ENCODE data around the gene SRPX2. TPM values are rescaled to one million over a fixed set of nuclear protein-coding genes. Genes with fewer than 3 reads are reported as not detected.

The SRPX2 gene
- total and polyA plus RNA-seq, 12 donors: 4.2 to 27.5 (median 6.9) TPM

DNA sequence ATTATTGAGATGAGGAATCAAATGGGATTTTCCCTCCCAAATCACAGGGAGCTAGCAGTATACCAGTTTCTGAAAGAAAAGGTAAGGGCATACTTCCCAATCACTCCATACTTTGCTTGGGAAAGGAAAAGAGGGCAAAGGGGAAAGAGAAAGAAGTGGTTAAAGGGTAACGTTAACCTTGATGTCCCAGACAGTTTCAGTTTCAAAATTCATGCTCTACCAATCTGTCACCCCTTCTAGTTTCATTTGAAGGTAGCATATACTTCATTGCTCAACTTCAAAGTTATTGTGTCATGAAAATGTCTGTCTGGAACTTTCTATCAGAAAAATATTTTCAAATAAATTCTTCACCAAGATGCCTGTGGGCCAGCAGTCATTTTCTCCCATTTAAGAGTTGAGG is 43.2 kb upstream of the SRPX2 start:
- DNase-seq (no peak), ATAC-seq (no peak)
- no peak overlapping the region for H3K27ac ChIP-seq
- no peaks in the 10 kb centered on the region for H3K4me1 ChIP-seq
- intact Hi-C loops (cut with DNase I): no loop called here
- H3K9me3 ChIP-seq: no peaks in the 10 kb centered on the region
- peaks cover 0 to 62% (median 0%) of the 10 kb centered on the region in 7 donors for H3K27me3 ChIP-seq
- TF ChIP-seq, protein P1, sequence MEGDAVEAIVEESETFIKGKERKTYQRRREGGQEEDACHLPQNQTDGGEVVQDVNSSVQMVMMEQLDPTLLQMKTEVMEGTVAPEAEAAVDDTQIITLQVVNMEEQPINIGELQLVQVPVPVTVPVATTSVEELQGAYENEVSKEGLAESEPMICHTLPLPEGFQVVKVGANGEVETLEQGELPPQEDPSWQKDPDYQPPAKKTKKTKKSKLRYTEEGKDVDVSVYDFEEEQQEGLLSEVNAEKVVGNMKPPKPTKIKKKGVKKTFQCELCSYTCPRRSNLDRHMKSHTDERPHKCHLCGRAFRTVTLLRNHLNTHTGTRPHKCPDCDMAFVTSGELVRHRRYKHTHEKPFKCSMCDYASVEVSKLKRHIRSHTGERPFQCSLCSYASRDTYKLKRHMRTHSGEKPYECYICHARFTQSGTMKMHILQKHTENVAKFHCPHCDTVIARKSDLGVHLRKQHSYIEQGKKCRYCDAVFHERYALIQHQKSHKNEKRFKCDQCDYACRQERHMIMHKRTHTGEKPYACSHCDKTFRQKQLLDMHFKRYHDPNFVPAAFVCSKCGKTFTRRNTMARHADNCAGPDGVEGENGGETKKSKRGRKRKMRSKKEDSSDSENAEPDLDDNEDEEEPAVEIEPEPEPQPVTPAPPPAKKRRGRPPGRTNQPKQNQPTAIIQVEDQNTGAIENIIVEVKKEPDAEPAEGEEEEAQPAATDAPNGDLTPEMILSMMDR (IDR thresholded peaks at IDR 0.05): no peak
- no peak overlapping the region for H3K4me3 ChIP-seq
- 56 to 89% methylated on average over 1 of the region's 1 CpG for WGBS, 2 donors
- H3K36me3 ChIP-seq: no peaks in the 10 kb centered on the region

GRCh38 chrX:100606753-100607152 is 37.2 kb upstream of the SRPX2 start:
- no peak for DNase-seq
- ATAC-seq: no peak
- H3K4me1 ChIP-seq: no peaks in the 10 kb centered on the region
- TF ChIP-seq, protein P1 (IDR thresholded peaks at IDR 0.05): no peak
- no peak overlapping the region for H3K27ac ChIP-seq
- no peaks in the 10 kb centered on the region for H3K36me3 ChIP-seq
- H3K27me3 ChIP-seq: peaks cover 0 to 76% (median 0%) of the 10 kb centered on the region in 7 donors
- whole genome bisulfite sequencing, 2 donors: 80 to 82% methylated on average over 1 of the region's 1 CpG
- no peak overlapping the region for H3K4me3 ChIP-seq
- H3K9me3 ChIP-seq: no peaks in the 10 kb centered on the region
- intact Hi-C loops (cut with DNase I): no loop called here

- DNase-seq (no peak), ATAC-seq (no peak)
- Histone ChIP-seq H3K4me3 (no peak overlapping the region), H3K36me3 (no peaks in the 10 kb centered on the region), H3K27me3 (peaks cover 0 to 88% (median 0%) of the 10 kb centered on the region in 7 donors), H3K9me3 (no peaks in the 10 kb centered on the region), H3K4me1 (no peaks in the 10 kb centered on the region), H3K27ac (no peak overlapping the region)
- intact Hi-C loops (cut with DNase I): loop anchor here in 1 of 10 donors (2.0 kb wide), 1 partner anchor 161 kb away; no protein-coding TSS in a partner anchor
- 4 to 13% methylated on average over 1 of the region's 1 CpG for WGBS, 2 donors
- TF ChIP-seq, protein P1 (IDR thresholded peaks at IDR 0.05): peak in 4 of 9 donors; percentile 29 to 35 (median 32)
Measured at GRCh38 chrX:100609591-100609990, 34.4 kb upstream of the SRPX2 start.

- no peak overlapping the region for H3K4me3 ChIP-seq
- H3K4me1 ChIP-seq: no peaks in the 10 kb centered on the region
- intact Hi-C loops (cut with DNase I): loop anchor here in 1 of 10 donors (10.0 kb wide), 1 partner anchor 97 kb away; no protein-coding TSS in a partner anchor
- no peaks in the 10 kb centered on the region for H3K36me3 ChIP-seq
- TF ChIP-seq, protein P1 (IDR thresholded peaks at IDR 0.05): no peak
- H3K27me3 ChIP-seq: peaks cover 0 to 84% (median 0%) of the 10 kb centered on the region in 7 donors
- WGBS, 2 donors: 73 to 75% methylated on average over 5 of the region's 5 CpGs
- H3K9me3 ChIP-seq: no peaks in the 10 kb centered on the region
- H3K27ac ChIP-seq: no peak overlapping the region
- ATAC-seq: no peak
- DNase-seq: no peak
Measured at GRCh38 chrX:100611951-100612350, 32.0 kb upstream of the SRPX2 start.
